Breast epithelium (tissue), 3 donors: Measurements from ENCODE around the gene NME9.

ENCODE experiments used
- POLR2A ChIP-seq: fragments of 450-650 bp; IDR thresholded peaks from one replicate; pipeline ENCODE4 v1.6.1; 2016; ENCODE audit warnings: antibody characterized with exemption, mild to moderate bottlenecking, moderate library complexity
- POLR2AphosphoS5 ChIP-seq, 3 donors: sonication (generic); formaldehyde crosslinking; IDR thresholded peaks; one replicate each; pipeline ENCODE4 v1.6.1; 2017; ENCODE audit warnings: antibody characterized with exemption in 3 of 3
- TF ChIP-seq, protein P1 (sequence below), 3 donors: fragments of 450-650 bp; IDR thresholded peaks; one replicate each; pipeline ENCODE4 v1.5.1; 2016 to 2017; ENCODE audit warnings: antibody characterized with exemption in 3 of 3, mild to moderate bottlenecking in 3 of 3, moderate library complexity in 3 of 3

DNA sequence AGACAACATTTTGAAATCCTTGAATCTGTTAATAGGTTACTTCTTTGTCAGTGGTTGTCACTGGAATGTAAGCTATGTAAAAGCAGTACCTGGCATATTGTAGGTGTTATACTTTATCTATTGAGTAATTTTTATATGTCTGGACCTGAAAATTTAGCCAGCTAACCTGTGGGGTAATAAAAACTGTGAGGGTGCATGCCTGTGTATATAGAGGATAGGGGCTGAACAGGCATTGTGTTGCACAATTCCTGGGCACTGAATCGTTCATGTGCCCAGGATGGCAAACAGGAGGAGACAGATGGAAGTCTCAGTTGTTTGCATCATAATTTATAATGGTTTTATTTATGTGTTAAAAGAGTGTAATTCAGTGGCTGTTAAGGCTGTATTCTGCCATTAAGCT lies 75.4 kb downstream of the NME9 start:
- TF ChIP-seq, protein P1, sequence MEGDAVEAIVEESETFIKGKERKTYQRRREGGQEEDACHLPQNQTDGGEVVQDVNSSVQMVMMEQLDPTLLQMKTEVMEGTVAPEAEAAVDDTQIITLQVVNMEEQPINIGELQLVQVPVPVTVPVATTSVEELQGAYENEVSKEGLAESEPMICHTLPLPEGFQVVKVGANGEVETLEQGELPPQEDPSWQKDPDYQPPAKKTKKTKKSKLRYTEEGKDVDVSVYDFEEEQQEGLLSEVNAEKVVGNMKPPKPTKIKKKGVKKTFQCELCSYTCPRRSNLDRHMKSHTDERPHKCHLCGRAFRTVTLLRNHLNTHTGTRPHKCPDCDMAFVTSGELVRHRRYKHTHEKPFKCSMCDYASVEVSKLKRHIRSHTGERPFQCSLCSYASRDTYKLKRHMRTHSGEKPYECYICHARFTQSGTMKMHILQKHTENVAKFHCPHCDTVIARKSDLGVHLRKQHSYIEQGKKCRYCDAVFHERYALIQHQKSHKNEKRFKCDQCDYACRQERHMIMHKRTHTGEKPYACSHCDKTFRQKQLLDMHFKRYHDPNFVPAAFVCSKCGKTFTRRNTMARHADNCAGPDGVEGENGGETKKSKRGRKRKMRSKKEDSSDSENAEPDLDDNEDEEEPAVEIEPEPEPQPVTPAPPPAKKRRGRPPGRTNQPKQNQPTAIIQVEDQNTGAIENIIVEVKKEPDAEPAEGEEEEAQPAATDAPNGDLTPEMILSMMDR (IDR thresholded peaks at IDR 0.05), result no peak
- TF ChIP-seq POLR2A (no peak), POLR2AphosphoS5 (IDR thresholded peaks at IDR 0.05) (no peak)
